ENCODE measurements around the gene AMER2.

- TF ChIP-seq CTCF (optimal IDR thresholded peaks at IDR 0.05 in 1 of 3, IDR thresholded peaks at IDR 0.05 in 1 of 3, conservative IDR thresholded peaks at IDR 0.05 in 1 of 3; ENCODE audit: extremely low read depth in 1 of 3, insufficient read depth in 2 of 3, low read length in 3 of 3) = no peak
- no peak for TF ChIP-seq EZH2 (IDR thresholded peaks at IDR 0.05; ENCODE audit: low read length)
Observed at GRCh38 chr13:25131881-25132420, 40.1 kb downstream of the AMER2 start.

All from keratinocyte (primary cell).